ENCODE measurements around the gene IL1A. TPM values are rescaled to one million over a fixed set of nuclear protein-coding genes. Genes with fewer than 3 reads are reported as not detected.

Gene IL1A
- total and polyA plus RNA-seq, 2 experiments from 2014 or later = 1.4 to 2.3 TPM

DNA sequence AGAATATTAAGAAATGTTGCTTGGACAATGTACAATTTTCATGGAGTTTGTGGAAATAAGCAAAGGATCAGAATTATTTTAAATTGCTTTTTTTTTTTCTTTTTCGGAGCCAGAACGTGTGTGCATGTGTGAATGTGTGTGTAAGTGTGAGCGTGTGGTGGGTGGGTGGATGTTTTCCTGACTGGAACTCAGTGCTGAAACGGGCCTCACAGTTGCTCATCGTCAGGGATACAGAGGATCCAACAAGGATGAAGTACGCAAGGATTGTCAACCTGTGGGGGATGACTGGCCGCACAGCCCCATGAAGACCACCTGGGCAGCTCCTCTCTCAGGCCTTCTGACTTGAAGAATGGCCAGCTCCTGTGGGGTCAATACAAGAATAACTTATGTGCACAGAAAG is 34.8 kb upstream of the IL1A start:
- Histone ChIP-seq H3K9me3 (ENCODE audit: low read depth) (no peaks in the 10 kb centered on the region), H2AFZ (no peak overlapping the region), H3K9me2 (replicated peaks; ENCODE audit: insufficient read depth) (no peaks in the 10 kb centered on the region), H3K4me3 (no peak overlapping the region), H3K4me2 (no peak overlapping the region), H3K79me2 (no peaks in the 10 kb centered on the region), H3K27me3 (no peaks in the 10 kb centered on the region), H3K36me3 (replicated peaks; ENCODE audit: insufficient read depth, low read depth) (no peaks in the 10 kb centered on the region), H4K20me1 (ENCODE audit: insufficient read depth, poor library complexity, severe bottlenecking) (no peaks in the 10 kb centered on the region), H3K27ac (peak overlapping the region; percentile 65), H3K4me1 (ENCODE audit: insufficient read depth) (peaks cover 8% of the 10 kb centered on the region)
- no peak for TF ChIP-seq EZH2phosphoT487 (IDR thresholded peaks at IDR 0.05; ENCODE audit: low read depth, severe bottlenecking, unreplicated experiment)
- TF ChIP-seq EZH2 (IDR thresholded peaks at IDR 0.05; ENCODE audit: borderline replicate concordance) = no peak
- no peak for TF ChIP-seq CTCF (IDR thresholded peaks at IDR 0.05; ENCODE audit: poor library complexity)
- no peak for DNase-seq (ENCODE audit: low spot score)
- WGBS (ENCODE audit: low lambda C conversion rate, missing lambda C conversion rate) = 90% methylated on average over 7 of the region's 7 CpGs

GRCh38 chr2:112818094-112818902 is 34.0 kb upstream of the IL1A start:
- Histone ChIP-seq H3K4me3 (no peak overlapping the region), H3K79me2 (no peaks in the 10 kb centered on the region), H3K36me3 (replicated peaks; ENCODE audit: insufficient read depth, low read depth) (no peaks in the 10 kb centered on the region), H3K27me3 (no peaks in the 10 kb centered on the region), H3K4me1 (ENCODE audit: insufficient read depth) (peaks cover 8% of the 10 kb centered on the region), H4K20me1 (ENCODE audit: insufficient read depth, poor library complexity, severe bottlenecking) (no peaks in the 10 kb centered on the region), H3K4me2 (no peak overlapping the region), H3K27ac (peak overlapping the region; percentile 65), H3K9me2 (replicated peaks; ENCODE audit: insufficient read depth) (no peaks in the 10 kb centered on the region), H3K9me3 (ENCODE audit: low read depth) (no peaks in the 10 kb centered on the region), H2AFZ (no peak overlapping the region)
- no peak for TF ChIP-seq EZH2 (IDR thresholded peaks at IDR 0.05; ENCODE audit: borderline replicate concordance)
- DNase-seq (ENCODE audit: low spot score) = peak; percentile 18
- WGBS (ENCODE audit: low lambda C conversion rate, missing lambda C conversion rate) = 62% methylated on average over 3 of the region's 3 CpGs

- H3K27ac ChIP-seq = no peak overlapping the region
- no peaks in the 10 kb centered on the region for H3K36me3 ChIP-seq (replicated peaks; ENCODE audit: insufficient read depth, low read depth)
- no peaks in the 10 kb centered on the region for H3K9me2 ChIP-seq (replicated peaks; ENCODE audit: insufficient read depth)
- H3K4me1 ChIP-seq (ENCODE audit: insufficient read depth) = peaks cover 11% of the 10 kb centered on the region
- H2AFZ ChIP-seq = no peak overlapping the region
- DNase-seq (ENCODE audit: low spot score) = no peak
- 74% methylated on average over 4 of the region's 4 CpGs for WGBS (ENCODE audit: low lambda C conversion rate, missing lambda C conversion rate)
- no peaks in the 10 kb centered on the region for H3K9me3 ChIP-seq (ENCODE audit: low read depth)
- H3K4me2 ChIP-seq = no peak overlapping the region
- no peaks in the 10 kb centered on the region for H3K79me2 ChIP-seq
- no peaks in the 10 kb centered on the region for H4K20me1 ChIP-seq (ENCODE audit: insufficient read depth, poor library complexity, severe bottlenecking)
- no peak overlapping the region for H3K4me3 ChIP-seq
- no peaks in the 10 kb centered on the region for H3K27me3 ChIP-seq
- TF ChIP-seq CTCF (IDR thresholded peaks at IDR 0.05; ENCODE audit: poor library complexity) = no peak
Observed at GRCh38 chr2:112817082-112817689, 32.9 kb upstream of the IL1A start.

DNA sequence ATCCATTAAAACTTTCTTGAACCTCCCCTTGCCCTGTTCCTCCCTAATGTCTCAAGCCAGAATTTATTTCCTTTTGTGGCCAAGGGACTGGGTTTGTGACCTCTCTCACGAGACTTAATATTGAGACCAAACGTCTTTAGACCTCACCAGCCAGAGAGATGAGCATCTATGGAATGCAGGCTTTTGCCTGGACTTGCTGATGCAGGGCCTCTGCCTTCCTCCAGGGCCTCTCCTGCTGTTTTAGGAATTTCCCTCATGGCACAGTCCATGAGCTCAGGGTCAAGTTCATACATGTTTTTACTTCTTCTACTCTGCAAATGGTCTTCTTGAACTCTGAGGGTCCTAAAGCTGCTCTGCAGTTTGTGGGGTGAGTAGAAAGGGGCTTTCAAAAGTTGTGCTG is 30.0 kb upstream of the IL1A start:
- no peaks in the 10 kb centered on the region for H4K20me1 ChIP-seq (ENCODE audit: insufficient read depth, poor library complexity, severe bottlenecking)
- no peak overlapping the region for H3K4me3 ChIP-seq
- no peaks in the 10 kb centered on the region for H3K36me3 ChIP-seq (replicated peaks; ENCODE audit: insufficient read depth, low read depth)
- no peaks in the 10 kb centered on the region for H3K79me2 ChIP-seq
- H2AFZ ChIP-seq = no peak overlapping the region
- WGBS (ENCODE audit: low lambda C conversion rate, missing lambda C conversion rate) = 51% methylated on average over 2 of the region's 2 CpGs
- no peaks in the 10 kb centered on the region for H3K27me3 ChIP-seq
- no peak for TF ChIP-seq CTCF (IDR thresholded peaks at IDR 0.05; ENCODE audit: poor library complexity)
- TF ChIP-seq EZH2phosphoT487 (IDR thresholded peaks at IDR 0.05; ENCODE audit: low read depth, severe bottlenecking, unreplicated experiment) = no peak
- TF ChIP-seq EZH2 (IDR thresholded peaks at IDR 0.05; ENCODE audit: borderline replicate concordance) = no peak
- H3K9me3 ChIP-seq (ENCODE audit: low read depth) = no peaks in the 10 kb centered on the region
- peaks cover 3% of the 10 kb centered on the region for H3K4me1 ChIP-seq (ENCODE audit: insufficient read depth)
- H3K9me2 ChIP-seq (replicated peaks; ENCODE audit: insufficient read depth) = no peaks in the 10 kb centered on the region
- no peak for DNase-seq (ENCODE audit: low spot score)
- H3K27ac ChIP-seq = peak overlapping the region; percentile 40
- H3K4me2 ChIP-seq = no peak overlapping the region
